Tibial nerve (tissue), 4 donors: Measurements from ENCODE around the gene DHX32.

Experiments used
- CTCF ChIP-seq, 5 experiments: fragments of 200-600 bp in 3 of 5; fragments of 450-650 bp in 2 of 5; sonication (generic) in 3 of 5; IDR thresholded peaks; one replicate each; pipeline ENCODE4 v1.5.1; 2016 to 2019; ENCODE audit warnings: antibody characterized with exemption in 5 of 5, mild to moderate bottlenecking in 3 of 5, moderate library complexity in 2 of 5
- EP300 ChIP-seq, 2 donors: sonication (generic); formaldehyde crosslinking; IDR thresholded peaks; one replicate each; pipeline ENCODE4 v1.6.1; 2017; ENCODE audit warnings: antibody characterized with exemption in 2 of 2, mild to moderate bottlenecking in 1 of 2
- POLR2A ChIP-seq, 2 donors: fragments of 450-650 bp; IDR thresholded peaks; one replicate each; pipeline ENCODE4 v1.6.1; 2017; ENCODE audit warnings: antibody characterized with exemption in 2 of 2, mild to moderate bottlenecking in 2 of 2, moderate library complexity in 2 of 2

DNA sequence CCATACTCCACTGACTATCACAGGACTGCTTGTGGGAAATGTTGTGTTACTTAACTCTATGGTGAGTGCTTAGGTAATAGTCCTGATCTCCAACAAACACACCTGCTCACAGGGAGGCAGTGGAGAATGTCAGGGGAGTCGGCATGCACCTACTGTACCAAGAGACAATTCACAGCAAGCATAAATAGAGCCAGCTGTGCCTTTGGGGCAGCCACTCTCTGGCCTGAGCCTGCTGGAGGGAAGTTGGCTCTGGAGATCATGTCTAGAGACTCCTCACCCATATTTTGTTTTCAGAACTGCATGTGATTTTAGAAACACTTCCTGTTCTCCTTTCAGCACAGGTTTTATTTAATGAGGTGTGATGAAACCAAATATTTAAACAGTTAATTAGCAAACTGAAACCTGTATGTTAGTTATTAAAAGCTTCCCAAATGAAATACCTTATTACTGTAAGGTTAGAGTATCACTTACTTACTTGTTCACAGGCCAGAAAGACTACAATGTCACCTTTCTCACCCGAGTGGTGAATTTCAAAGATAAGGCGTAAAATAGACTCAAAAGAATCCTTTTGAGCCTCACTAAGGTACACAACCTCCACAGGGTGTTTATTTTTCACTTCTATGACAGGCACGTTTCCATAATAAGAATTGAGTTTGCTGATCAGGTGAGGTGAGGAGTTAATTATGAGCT lies 21.8 kb downstream of the DHX32 start:
- TF ChIP-seq CTCF (IDR thresholded peaks at IDR 0.05) (no peak), EP300 (IDR thresholded peaks at IDR 0.05) (no peak), POLR2A (IDR thresholded peaks at IDR 0.05) (no peak)
